Measurements from ENCODE around the gene FRMPD4. TPM values are rescaled to one million over a fixed set of nuclear protein-coding genes. Genes with fewer than 3 reads are reported as not detected.

Gene FRMPD4
- total RNA-seq, 1 donor from 2014 or later = 0.30 TPM

DNA sequence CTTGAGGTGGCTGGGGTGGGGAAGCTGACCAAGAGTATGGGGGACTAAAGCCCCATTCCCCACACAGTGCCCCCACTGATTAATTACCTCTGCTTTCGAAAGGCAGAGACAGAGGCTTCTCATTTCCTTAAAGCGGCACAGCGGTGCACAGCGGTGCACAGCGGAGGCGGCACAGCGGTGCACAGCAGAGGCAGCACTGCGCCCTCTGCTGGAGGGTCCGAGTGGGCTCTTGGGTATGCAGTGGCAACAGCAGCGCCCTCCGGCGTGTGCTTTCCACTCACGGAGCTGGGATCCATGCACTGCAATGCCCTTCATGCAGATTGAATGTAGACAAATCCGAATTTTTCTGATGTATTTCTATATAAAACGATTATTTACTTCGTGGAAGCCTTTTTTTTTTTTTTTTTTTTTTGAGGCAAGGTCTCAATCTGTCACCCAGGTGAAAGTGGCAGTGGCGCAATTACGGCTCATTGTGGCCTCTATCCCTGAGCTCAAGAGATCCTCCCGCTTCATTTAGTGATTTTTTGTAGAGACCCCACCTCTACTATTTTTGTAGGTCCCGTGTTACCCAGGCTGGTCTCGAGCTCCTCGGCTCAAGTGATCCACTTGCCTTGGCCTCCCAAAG, 633.3 kb downstream of the FRMPD4 start:
- no peak for DNase-seq

Small RNA genes within 50 kb of the gene (small RNA-seq; reads per million reads assigned to genes)
- gene AC119619.1 (ENCODE audit: low replicate concordance) = not detected
- not detected for gene RF00019 (ENCODE audit: low replicate concordance)
- gene RN7SKP290 (ENCODE audit: low replicate concordance) = not detected

Data from skin of body (tissue), 3 donors.